HepG2 (cell line): ENCODE data around the gene NIN. TPM values are rescaled to one million over a fixed set of nuclear protein-coding genes. Genes with fewer than 3 reads are reported as not detected.

Experiments used
- BCL6 ChIP-seq: IDR thresholded peaks from 2 replicates; pipeline ENCODE4 v1.6.1; 2016; ENCODE audit warnings: missing genetic modification reagents, missing compliant biosample characterization
- CBX1 ChIP-seq: IDR thresholded peaks from one replicate; pipeline ENCODE4 v1.6.1; 2016; ENCODE audit warnings: antibody characterized with exemption, low read depth
- CCDC6 ChIP-seq: sonication (generic); formaldehyde crosslinking; IDR thresholded peaks from 2 replicates; pipeline ENCODE4 v1.8.1; 2022; ENCODE audit warnings: mild to moderate bottlenecking, missing genetic modification reagents, moderate library complexity
- ELF3 ChIP-seq: IDR thresholded peaks from 2 replicates; pipeline ENCODE4 v1.6.1; 2016; ENCODE audit warnings: missing genetic modification reagents, missing compliant biosample characterization
- EZH2 ChIP-seq: conservative IDR thresholded peaks from 2 replicates; pipeline ENCODE4 v1.6.1; 2012; ENCODE audit warnings: mild to moderate bottlenecking, low read depth, low read length, moderate library complexity
- FOXA1 ChIP-seq, 2 experiments: fragments of 450-650 bp in 1 of 2; sonication (generic) in 1 of 2; formaldehyde crosslinking in 1 of 2; IDR thresholded peaks; 2 replicates each; pipeline versions ENCODE4 v1.4.0 to v1.6.1; 2016 to 2020; ENCODE audit warnings: missing genetic modification reagents in 1 of 2
- HNRNPH1 ChIP-seq: fragments of 200-400 bp; formaldehyde crosslinking; optimal IDR thresholded peaks from 2 replicates; pipeline ENCODE3; 2017; ENCODE audit warnings: mild to moderate bottlenecking, low read depth, low read length
- JARID2 ChIP-seq: sonication (generic); formaldehyde crosslinking; IDR thresholded peaks from 2 replicates; pipeline ENCODE4 v1.8.1; 2023; ENCODE audit warnings: missing genetic modification reagents, inconsistent platforms; ENCODE audit not compliant: insufficient replicate concordance
- KLF6 ChIP-seq: IDR thresholded peaks from 2 replicates; pipeline ENCODE4 v1.8.0; 2016; ENCODE audit warnings: missing biosample characterization, missing genetic modification reagents
- LBX2 ChIP-seq: sonication (generic); formaldehyde crosslinking; IDR thresholded peaks from 2 replicates; pipeline ENCODE4 v1.5.0; 2020; ENCODE audit warnings: missing genetic modification reagents, mild to moderate bottlenecking, borderline replicate concordance
- MEF2D ChIP-seq: sonication (generic); formaldehyde crosslinking; IDR thresholded peaks from 2 replicates; pipeline ENCODE4 v1.5.1; 2020; ENCODE audit warnings: mild to moderate bottlenecking, missing genetic modification reagents
- MLX ChIP-seq: IDR thresholded peaks from 2 replicates; pipeline ENCODE4 v1.6.1; 2016
- MTA1 ChIP-seq: sonication (generic); formaldehyde crosslinking; IDR thresholded peaks from 2 replicates; pipeline ENCODE4 v1.4.0; 2020; ENCODE audit warnings: missing genetic modification reagents, mild to moderate bottlenecking, borderline replicate concordance
- NBN ChIP-seq: fragments of 450-650 bp; conservative IDR thresholded peaks from 2 replicates; pipeline ENCODE4 v1.6.1; 2017
- NFIC ChIP-seq: IDR thresholded peaks from 2 replicates; pipeline ENCODE4 v1.6.1; 2012; ENCODE audit warnings: mild to moderate bottlenecking, low read length, inconsistent platforms
- NFRKB ChIP-seq: fragments of 450-650 bp; IDR thresholded peaks from 2 replicates; pipeline ENCODE4 v1.6.1; 2017
- RNF2 ChIP-seq: fragments of 450-650 bp; conservative IDR thresholded peaks from 2 replicates; pipeline ENCODE4 v1.6.1; 2016; ENCODE audit warnings: low read depth
- SAP130 ChIP-seq: IDR thresholded peaks from 2 replicates; pipeline ENCODE4 v1.6.1; 2016; ENCODE audit warnings: low read depth
- SRSF4 ChIP-seq: fragments of 200-400 bp; formaldehyde crosslinking; IDR thresholded peaks from one replicate; pipeline ENCODE4 v1.6.1; 2018; ENCODE audit warnings: mild to moderate bottlenecking, low read depth, low read length, moderate library complexity; ENCODE audit not compliant: poor library complexity, severe bottlenecking
- TBL1XR1 ChIP-seq: fragments of 150-350 bp; IDR thresholded peaks from 2 replicates; pipeline ENCODE4 v1.6.1; 2014; ENCODE audit warnings: borderline replicate concordance, low read length; ENCODE audit not compliant: partially characterized antibody
- TCF12 ChIP-seq, 2 experiments: fragments of 450-650 bp in 1 of 2; sonication (generic) in 1 of 2; formaldehyde crosslinking in 1 of 2; IDR thresholded peaks; 2 replicates each; pipeline versions ENCODE4 v1.6.1 to v1.8.0; 2017 to 2022; ENCODE audit warnings: antibody characterized with exemption in 1 of 2, mild to moderate bottlenecking in 1 of 2, missing genetic modification reagents in 1 of 2, moderate library complexity in 1 of 2
- TERF1 ChIP-seq: sonication (generic); formaldehyde crosslinking; IDR thresholded peaks from 2 replicates; pipeline ENCODE4 v1.8.0; 2022; ENCODE audit warnings: mild to moderate bottlenecking, missing genetic modification reagents, moderate library complexity
- ZNF10 ChIP-seq: sonication (generic); formaldehyde crosslinking; IDR thresholded peaks from 2 replicates; pipeline ENCODE4 v1.4.0; 2020; ENCODE audit warnings: mild to moderate bottlenecking, low read depth, missing genetic modification reagents, borderline replicate concordance
- ZNF3 ChIP-seq: IDR thresholded peaks from 2 replicates; pipeline ENCODE4 v1.7.0; 2017; ENCODE audit warnings: inconsistent platforms
- ZNF484 ChIP-seq: sonication (generic); formaldehyde crosslinking; IDR thresholded peaks from 2 replicates; pipeline ENCODE4 v1.5.1; 2020; ENCODE audit warnings: mild to moderate bottlenecking, low read depth, missing genetic modification reagents, borderline replicate concordance
- ZNF589 ChIP-seq: sonication (generic); formaldehyde crosslinking; conservative IDR thresholded peaks from 2 replicates; pipeline ENCODE4 v1.8.0; 2022; ENCODE audit warnings: mild to moderate bottlenecking, moderate library complexity, missing genetic modification reagents
- ZNF724P ChIP-seq: sonication (generic); formaldehyde crosslinking; IDR thresholded peaks from 2 replicates; pipeline ENCODE4 v1.8.0; 2022; ENCODE audit warnings: missing genetic modification reagents, borderline replicate concordance
- polyA plus RNA-seq, 8 experiments: library from polyadenylated mRNA; depleted of rRNA in 3 of 8; stranded (reverse) in 7 of 8; unstranded in 1 of 8; fragments of >200 nt; fragmentation: Illumina TruSeq in 4 of 8; extraction: Trizol in 4 of 8; gene quantifications; 2 replicates each; pipeline versions ENCODE4 v1.2.1 to v1.2.3, GENCODE V29; 2011 to 2016; ENCODE audit warnings: low read depth in 4 of 8, missing spikeins in 1 of 8, mixed read lengths in 1 of 8; ENCODE audit not compliant: insufficient read depth in 1 of 8
- total RNA-seq, 5 experiments: library from RNA; depleted of rRNA; stranded (reverse); fragments of >200 nt; fragmentation: Illumina TruSeq; extraction: Trizol; gene quantifications; 2 replicates each; pipeline ENCODE4 v1.2.3, GENCODE V29; 2016; ENCODE audit warnings: low read depth in 1 of 5
- TF ChIP-seq, protein P1 (sequence below): sonication (generic); formaldehyde crosslinking; IDR thresholded peaks from 2 replicates; pipeline ENCODE4 v1.9.0; 2021; ENCODE audit warnings: missing genetic modification reagents, mild to moderate bottlenecking, borderline replicate concordance
- TF ChIP-seq, protein P2 (sequence below): sonication (generic); formaldehyde crosslinking; IDR thresholded peaks from 2 replicates; pipeline ENCODE4 v1.8.0; 2023; ENCODE audit warnings: mild to moderate bottlenecking, missing genetic modification reagents

NIN gene
- total and polyA plus RNA-seq, 2 of the 13 experiments (the other 11 are each of a cell fraction or from before 2014, with no cell fraction given), result 2.8 to 9.7 TPM

DNA sequence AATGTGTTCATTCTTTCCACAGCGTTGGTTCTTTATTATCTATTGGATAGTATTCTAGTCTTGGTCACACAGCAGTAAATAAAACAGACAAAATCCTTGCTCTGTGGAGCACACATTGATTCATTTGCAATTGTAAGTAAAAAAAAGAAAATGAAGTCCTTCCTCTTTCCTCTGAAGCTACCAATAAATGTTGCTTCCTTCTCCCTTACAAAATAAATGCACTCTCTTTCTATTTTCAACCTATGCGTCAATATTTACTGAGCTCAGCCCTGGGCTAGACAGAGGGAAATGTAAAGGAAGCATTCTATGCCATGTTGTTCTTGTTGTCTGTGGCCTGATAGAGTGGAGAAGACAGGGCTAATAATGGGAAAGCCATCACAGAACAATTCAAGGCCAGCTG is 43.8 kb upstream of the NIN start (continued):
- TF ChIP-seq ZNF589 (CRISPR knock-in tag), result no peak
- TF ChIP-seq LBX2 (CRISPR knock-in tag), result no peak
- no peak for TF ChIP-seq KLF6
- no peak for TF ChIP-seq ZNF10
- TF ChIP-seq, protein P1, sequence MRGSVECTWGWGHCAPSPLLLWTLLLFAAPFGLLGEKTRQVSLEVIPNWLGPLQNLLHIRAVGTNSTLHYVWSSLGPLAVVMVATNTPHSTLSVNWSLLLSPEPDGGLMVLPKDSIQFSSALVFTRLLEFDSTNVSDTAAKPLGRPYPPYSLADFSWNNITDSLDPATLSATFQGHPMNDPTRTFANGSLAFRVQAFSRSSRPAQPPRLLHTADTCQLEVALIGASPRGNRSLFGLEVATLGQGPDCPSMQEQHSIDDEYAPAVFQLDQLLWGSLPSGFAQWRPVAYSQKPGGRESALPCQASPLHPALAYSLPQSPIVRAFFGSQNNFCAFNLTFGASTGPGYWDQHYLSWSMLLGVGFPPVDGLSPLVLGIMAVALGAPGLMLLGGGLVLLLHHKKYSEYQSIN (CRISPR knock-in tag), result no peak
- TF ChIP-seq, protein P2, sequence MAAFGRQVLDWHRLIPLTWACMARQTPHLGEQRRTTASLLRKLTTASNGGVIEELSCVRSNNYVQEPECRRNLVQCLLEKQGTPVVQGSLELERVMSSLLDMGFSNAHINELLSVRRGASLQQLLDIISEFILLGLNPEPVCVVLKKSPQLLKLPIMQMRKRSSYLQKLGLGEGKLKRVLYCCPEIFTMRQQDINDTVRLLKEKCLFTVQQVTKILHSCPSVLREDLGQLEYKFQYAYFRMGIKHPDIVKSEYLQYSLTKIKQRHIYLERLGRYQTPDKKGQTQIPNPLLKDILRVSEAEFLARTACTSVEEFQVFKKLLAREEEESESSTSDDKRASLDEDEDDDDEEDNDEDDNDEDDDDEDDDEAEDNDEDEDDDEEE, result no peak
- 0 out of 2 replicates have a peak, but pooled peaks have one; percentile 13 for TF ChIP-seq CCDC6 (CRISPR knock-in tag)
- TF ChIP-seq NFRKB, result no peak
- peak; percentile 68 for TF ChIP-seq ELF3 (CRISPR knock-in tag)
- TF ChIP-seq RNF2, result no peak
- no peak for TF ChIP-seq NBN
- TF ChIP-seq NFIC, result no peak
- TF ChIP-seq MTA1 (CRISPR knock-in tag), result no peak
- TF ChIP-seq ZNF724P (CRISPR knock-in tag), result no peak
- no peak for TF ChIP-seq EZH2
- peak; percentile 66 for TF ChIP-seq SAP130 (CRISPR knock-in tag)
- no peak for TF ChIP-seq HNRNPH1
- no peak for TF ChIP-seq ZNF484 (CRISPR knock-in tag)
- TF ChIP-seq JARID2 (CRISPR knock-in tag), result no peak
- TF ChIP-seq CBX1, result no peak
- peak; percentile 71 for TF ChIP-seq MEF2D (CRISPR knock-in tag)
- peak; percentile 87 for TF ChIP-seq BCL6
- no peak for TF ChIP-seq ZNF3 (CRISPR knock-in tag)
- TF ChIP-seq TERF1 (CRISPR knock-in tag), result no peak
- no peak for TF ChIP-seq TBL1XR1
- TF ChIP-seq SRSF4, result no peak
- no peak for TF ChIP-seq FOXA1 (IDR thresholded peaks at IDR 0.05)
- TF ChIP-seq FOXA1 (CRISPR knock-in tag; IDR thresholded peaks at IDR 0.05), result peak; percentile 83
- no peak for TF ChIP-seq MLX (CRISPR knock-in tag)
- TF ChIP-seq TCF12 (IDR thresholded peaks at IDR 0.05), result no peak
- no peak for TF ChIP-seq TCF12 (CRISPR knock-in tag; IDR thresholded peaks at IDR 0.05)
